Left lung (tissue), 10 donors: Measurements from ENCODE around the gene STAC2. TPM values are rescaled to one million over a fixed set of nuclear protein-coding genes. Genes with fewer than 3 reads are reported as not detected.
A peak's percentile ranks its signal among the peaks of the same experiment; 100 is the strongest.
"Not testable (repeated sequence)": the region's sequence is repeated elsewhere in the genome, so short reads cannot be mapped to it uniquely, and the experiment has no call there.

Experiments
- ATAC-seq: fragments of 200-7000 bp; cut with Tn5 transposase; one replicate; pipeline ENCODE4 v1.9.1; 2020; ENCODE audit warnings: moderate library complexity
- DNase-seq, 4 donors: peaks; one replicate each; pipeline ENCODE4 v3.0.0-alpha.2; 2013 to 2020
- H3K27ac ChIP-seq, 2 donors: fragments of 200-600 bp; sonication (generic) in 1 of 2; one replicate each; pipeline versions ENCODE4 v1.5.0 to v1.8.0; 2020 to 2021
- H3K27me3 ChIP-seq, 2 donors: fragments of 200-600 bp; sonication (generic) in 1 of 2; one replicate each; pipeline versions ENCODE4 v1.5.0 to v1.8.0; 2020 to 2021
- H3K36me3 ChIP-seq, 2 donors: fragments of 200-600 bp; sonication (generic) in 1 of 2; one replicate each; pipeline versions ENCODE4 v1.5.0 to v1.8.0; 2020 to 2021
- H3K4me1 ChIP-seq, 2 donors: fragments of 200-600 bp; one replicate each; pipeline ENCODE4 v1.8.0; 2021
- H3K4me3 ChIP-seq, 2 donors: fragments of 200-600 bp; sonication (generic) in 1 of 2; one replicate each; pipeline versions ENCODE4 v1.5.0 to v1.8.0; 2020 to 2021; ENCODE audit warnings: mild to moderate bottlenecking in 1 of 2
- H3K9me3 ChIP-seq, 2 donors: fragments of 200-600 bp; sonication (generic) in 1 of 2; one replicate each; pipeline versions ENCODE4 v1.5.0 to v1.8.0; 2020 to 2021
- CTCF ChIP-seq, 2 donors: fragments of 200-600 bp; sonication (generic) in 1 of 2; IDR thresholded peaks; one replicate each; pipeline versions ENCODE4 v1.5.0 to v1.8.0; 2021; ENCODE audit warnings: antibody characterized with exemption in 2 of 2
- intact Hi-C, 2 donors: fragments of 100-400 bp; cut with DNase I; formaldehyde crosslinking; loops; one replicate each; pipeline versions ENCODE4 v1.11.2 to v1.14.2; 2022
- polyA plus RNA-seq, 6 donors: library from polyadenylated mRNA; unstranded; fragments of 120-200 nt; gene quantifications; one replicate each; pipeline ENCODE4 v1.2.1, GENCODE V29; 2013; ENCODE audit not compliant: insufficient read length in 6 of 6
- total RNA-seq, 2 donors: library from RNA; stranded (reverse); fragmentation: NEBNext Ultra II Directional; extraction: Animal tissue kit (Norgen Biotek cat#: 25700); gene quantifications; one replicate each; pipeline ENCODE4 v1.2.1, GENCODE V29; 2021
- donor health status: DM: no; HTN: yes; CAD: no.
- donor health status: DM: no; HTN: no; CAD: no.

The STAC2 gene
- total and polyA plus RNA-seq, 8 donors: 0.14 to 0.55 (median 0.23) TPM

- DNase-seq: no peak
- Histone ChIP-seq H3K36me3 (no peaks in the 10 kb centered on the region), H3K27me3 (peaks cover 0 to 19% of the 10 kb centered on the region in 2 donors), H3K4me1 (peaks cover 0 to 34% of the 10 kb centered on the region in 2 donors), H3K4me3 (no peak overlapping the region), H3K9me3 (no peaks in the 10 kb centered on the region), H3K27ac (no peak overlapping the region)
- no peak for ATAC-seq
- TF ChIP-seq CTCF (IDR thresholded peaks at IDR 0.05): no peak
- intact Hi-C loops: no loop called here
These were observed 56.2 kb downstream of the STAC2 start for GRCh38 chr17:39169518-39169917.

- Histone ChIP-seq H3K4me1 (peaks cover 0 to 39% of the 10 kb centered on the region in 2 donors), H3K36me3 (no peaks in the 10 kb centered on the region), H3K4me3 (no peak overlapping the region), H3K27me3 (peaks cover 0 to 19% of the 10 kb centered on the region in 2 donors), H3K9me3 (no peaks in the 10 kb centered on the region), H3K27ac (no peak overlapping the region)
- intact Hi-C loops: no loop called here
- no peak for ATAC-seq
- DNase-seq: no peak
- no peak for TF ChIP-seq CTCF (IDR thresholded peaks at IDR 0.05)
These were observed 56.6 kb downstream of the STAC2 start for GRCh38 chr17:39169101-39169500.

- not testable (repeated sequence) for DNase-seq
These were observed 57.2 kb downstream of the STAC2 start for GRCh38 chr17:39168503-39168902.

GRCh38 chr17:39167476-39167875 is 58.3 kb downstream of the STAC2 start:
- DNase-seq: peak in 1 of 4 donors; percentile 46
- no peak overlapping the region for H3K27ac ChIP-seq
- no peak overlapping the region for H3K4me3 ChIP-seq
- no peak for ATAC-seq
- H3K27me3 ChIP-seq: peaks cover 0 to 19% of the 10 kb centered on the region in 2 donors
- no peaks in the 10 kb centered on the region for H3K36me3 ChIP-seq
- intact Hi-C loops: no loop called here
- H3K4me1 ChIP-seq: peaks cover 0 to 40% of the 10 kb centered on the region in 2 donors
- H3K9me3 ChIP-seq: no peaks in the 10 kb centered on the region
- TF ChIP-seq CTCF (IDR thresholded peaks at IDR 0.05): no peak

More at GRCh38 chr17:39168503-39168902, 57.2 kb downstream of the STAC2 start:
- H3K36me3 ChIP-seq, ATAC-seq, intact Hi-C loops, H3K9me3 ChIP-seq, H3K27ac ChIP-seq, H3K4me3 ChIP-seq: not testable (repeated sequence)
- peaks cover 0 to 40% of the 10 kb centered on the region in 2 donors for H3K4me1 ChIP-seq
- H3K27me3 ChIP-seq: peaks cover 0 to 19% of the 10 kb centered on the region in 2 donors

GRCh38 chr17:39166437-39167335 is 59.1 kb downstream of the STAC2 start:
- no peaks in the 10 kb centered on the region for H3K9me3 ChIP-seq
- DNase-seq (no peak), ATAC-seq (no peak)
- intact Hi-C loops: no loop called here
- no peak overlapping the region for H3K4me3 ChIP-seq
- no peaks in the 10 kb centered on the region for H3K36me3 ChIP-seq
- TF ChIP-seq CTCF (IDR thresholded peaks at IDR 0.05): no peak
- H3K27me3 ChIP-seq: peaks cover 0 to 19% of the 10 kb centered on the region in 2 donors
- H3K4me1 ChIP-seq: peaks cover 0 to 40% of the 10 kb centered on the region in 2 donors
- no peak overlapping the region for H3K27ac ChIP-seq
